Myocyte (in vitro differentiated cells): ENCODE data around the gene TMPRSS9. TPM values are rescaled to one million over a fixed set of nuclear protein-coding genes. Genes with fewer than 3 reads are reported as not detected.

Experiments
- DNase-seq: peaks from one replicate; pipeline ENCODE4 v3.0.0-alpha.2; 2012; ENCODE audit warnings: low read depth
- total RNA-seq: library from RNA; depleted of rRNA; stranded (reverse); fragments of >200 nt; gene quantifications from 2 replicates; pipeline ENCODE4 v1.2.3, GENCODE V29; 2014

The TMPRSS9 gene
- total RNA-seq, 1 donor from 2014 or later = not detected

DNA sequence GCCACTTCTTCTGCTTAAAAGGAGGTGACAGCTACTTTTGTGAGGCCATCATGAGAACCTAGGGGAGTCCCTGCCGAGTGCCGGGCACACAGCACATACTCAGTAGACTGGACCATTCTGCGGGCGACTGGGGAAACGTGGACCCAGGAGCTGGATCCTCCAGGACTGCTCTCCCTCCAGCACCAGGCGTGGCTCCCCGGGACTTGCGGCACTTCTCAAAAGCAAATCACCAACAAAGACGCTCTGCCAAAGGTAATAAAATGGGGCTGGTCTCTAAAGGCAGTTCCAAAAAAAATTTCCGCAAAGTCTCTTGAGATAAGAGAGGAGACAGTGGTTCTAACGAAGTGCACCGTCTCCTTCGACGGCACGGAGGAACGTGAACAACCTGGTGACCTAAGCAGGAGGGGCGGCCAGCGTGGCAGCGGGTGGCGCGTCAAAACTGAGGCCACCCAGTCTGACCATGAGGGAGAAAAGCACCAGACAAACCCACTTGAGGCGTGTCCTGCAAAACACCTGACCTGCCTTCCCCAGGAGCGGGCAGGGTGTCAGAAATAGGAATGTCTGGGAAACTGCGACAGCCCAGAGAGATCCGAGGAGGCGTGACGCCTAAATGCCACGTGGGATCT lies 1.4 kb upstream of the TMPRSS9 start:
- DNase-seq = no peak

DNA sequence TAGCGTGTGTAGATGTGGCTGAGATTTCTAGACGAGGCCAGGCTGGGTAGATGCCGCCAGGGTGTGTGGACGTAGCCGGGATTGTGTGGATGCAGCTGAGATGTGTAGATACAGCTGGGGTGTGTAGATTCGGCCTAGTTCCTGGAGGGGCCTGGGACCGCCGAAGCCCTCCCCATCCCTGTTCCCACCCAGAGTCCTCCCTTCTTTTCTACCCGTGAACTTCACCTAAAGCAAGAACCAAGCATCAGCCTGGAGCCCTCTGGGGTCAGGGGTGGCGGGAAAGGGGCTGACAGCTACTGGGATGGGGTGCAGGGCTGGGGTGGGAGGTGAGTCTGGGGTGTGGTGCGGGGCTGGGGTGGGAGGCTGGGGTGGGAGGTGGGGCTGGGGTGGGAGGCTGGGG lies 768 bp downstream of the TMPRSS9 start:
- DNase-seq = no peak

DNA sequence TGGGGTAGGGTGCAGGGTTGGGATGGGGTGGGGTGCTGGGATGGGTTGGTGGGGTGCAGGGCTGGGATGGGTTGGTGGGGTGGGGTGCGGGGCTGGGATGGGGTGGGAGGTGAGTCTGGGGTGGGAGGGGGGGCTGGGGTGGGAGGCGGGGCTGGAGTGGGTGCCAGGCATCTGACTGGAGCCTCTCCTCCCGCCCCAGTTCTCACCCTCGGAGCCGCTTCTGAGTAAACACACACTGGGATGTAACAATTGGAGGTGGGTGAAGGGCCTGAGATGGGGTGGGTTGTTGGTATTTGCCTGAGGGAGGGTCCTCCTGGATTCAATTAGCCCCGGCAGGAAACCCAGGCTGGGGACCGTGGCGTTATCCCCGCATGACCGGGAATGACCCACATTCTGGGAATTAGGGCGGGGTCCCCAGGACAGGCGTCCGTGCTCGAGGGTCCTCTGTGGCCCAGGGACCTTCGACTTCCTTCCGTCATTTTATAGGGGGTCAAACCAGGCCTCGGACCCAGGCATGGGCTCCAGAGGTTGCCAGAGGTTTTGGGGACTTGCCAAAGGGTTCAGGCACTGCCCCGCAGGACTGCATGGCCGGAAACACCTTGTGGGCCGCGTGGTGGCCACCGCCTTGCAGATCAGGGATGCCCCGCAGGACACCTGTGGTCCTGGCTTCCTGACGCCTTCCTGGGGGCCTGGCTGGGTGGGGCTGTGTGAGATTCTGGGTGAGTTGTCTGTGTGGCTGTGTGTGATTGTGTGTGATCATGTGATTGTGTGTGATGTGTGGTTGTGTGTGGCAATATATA lies 1.4 kb downstream of the TMPRSS9 start:
- DNase-seq = no peak

DNA sequence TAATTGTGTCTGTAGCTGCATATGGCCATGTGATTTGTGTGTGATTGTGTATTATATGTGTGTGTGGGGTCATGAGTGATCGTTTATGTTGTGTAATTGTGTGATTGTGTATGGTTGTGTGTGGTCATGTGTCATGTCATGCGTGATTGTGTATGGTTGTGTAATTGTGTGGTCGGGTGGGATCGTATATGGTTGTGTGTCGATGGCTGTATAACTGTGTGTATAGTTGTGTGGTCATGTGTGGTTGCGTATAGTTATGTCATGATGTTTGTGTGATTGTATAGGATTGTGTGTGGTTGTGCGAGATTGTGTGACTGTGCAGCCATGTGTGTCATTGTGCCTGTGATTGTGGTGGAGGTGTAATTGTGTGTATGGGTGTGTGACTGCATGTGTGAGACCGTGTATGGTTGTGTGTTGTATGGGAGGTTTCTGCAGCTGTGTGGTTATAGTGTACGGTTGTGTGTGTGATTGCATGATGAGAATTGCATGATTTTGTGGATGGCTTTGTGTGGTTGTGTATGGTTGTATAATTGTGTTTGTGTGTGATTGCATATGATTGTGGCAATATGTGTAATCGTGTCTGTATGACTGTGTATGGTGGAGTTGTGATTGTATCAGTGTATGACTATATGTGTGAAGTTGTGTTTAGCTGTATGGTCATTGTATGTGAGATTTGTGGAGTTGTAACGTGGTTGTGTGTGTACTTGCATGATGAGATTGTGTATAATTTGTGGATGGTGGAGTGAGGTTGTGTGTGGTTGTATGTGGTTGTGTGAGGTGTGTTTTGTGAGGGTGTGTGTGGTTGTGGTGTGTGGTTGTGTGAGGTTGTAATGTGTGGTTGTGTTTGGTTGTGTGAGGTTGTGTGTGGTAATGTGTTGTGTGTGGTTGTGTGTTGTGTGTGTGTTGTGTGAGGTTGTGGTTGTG lies 2.2 kb downstream of the TMPRSS9 start:
- no peak for DNase-seq

DNA sequence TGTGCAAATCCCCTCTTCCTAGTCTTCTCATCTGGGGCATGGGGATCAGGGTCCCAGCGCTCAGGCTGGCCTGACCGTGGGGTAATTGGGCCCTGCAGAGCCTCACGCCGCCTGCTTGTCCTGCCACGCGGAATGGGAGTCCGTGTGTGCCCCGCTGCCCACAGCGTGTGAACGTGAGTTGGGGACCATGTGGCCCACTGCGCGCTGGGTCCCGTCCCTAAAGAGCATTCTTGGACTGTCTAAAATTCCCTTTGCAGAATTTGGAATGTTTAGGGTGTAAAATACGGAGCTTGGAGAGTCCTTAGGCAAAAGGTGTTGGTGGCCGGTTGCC lies 2.9 kb downstream of the TMPRSS9 start:
- no peak for DNase-seq

DNA sequence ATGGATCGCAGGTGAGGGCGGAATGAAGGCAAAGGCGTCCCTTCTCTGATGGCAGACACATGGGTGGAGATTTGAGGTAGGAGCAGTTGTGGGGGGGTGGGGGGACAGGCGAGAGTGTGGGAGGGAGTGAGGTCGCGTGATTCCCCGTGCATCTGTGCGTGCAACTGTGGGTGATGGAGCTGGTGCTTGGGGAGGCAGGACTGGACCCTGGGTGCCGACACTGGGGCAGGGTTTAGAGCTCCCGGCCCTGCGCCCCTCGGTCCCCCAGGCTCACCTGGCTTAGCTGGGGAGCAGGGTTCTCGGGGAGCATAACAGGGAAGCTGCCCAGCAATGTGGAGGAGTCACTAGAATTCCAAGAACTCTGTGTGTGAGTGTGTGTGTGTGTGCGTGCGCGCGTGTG lies 3.4 kb downstream of the TMPRSS9 start:
- DNase-seq = no peak

DNA sequence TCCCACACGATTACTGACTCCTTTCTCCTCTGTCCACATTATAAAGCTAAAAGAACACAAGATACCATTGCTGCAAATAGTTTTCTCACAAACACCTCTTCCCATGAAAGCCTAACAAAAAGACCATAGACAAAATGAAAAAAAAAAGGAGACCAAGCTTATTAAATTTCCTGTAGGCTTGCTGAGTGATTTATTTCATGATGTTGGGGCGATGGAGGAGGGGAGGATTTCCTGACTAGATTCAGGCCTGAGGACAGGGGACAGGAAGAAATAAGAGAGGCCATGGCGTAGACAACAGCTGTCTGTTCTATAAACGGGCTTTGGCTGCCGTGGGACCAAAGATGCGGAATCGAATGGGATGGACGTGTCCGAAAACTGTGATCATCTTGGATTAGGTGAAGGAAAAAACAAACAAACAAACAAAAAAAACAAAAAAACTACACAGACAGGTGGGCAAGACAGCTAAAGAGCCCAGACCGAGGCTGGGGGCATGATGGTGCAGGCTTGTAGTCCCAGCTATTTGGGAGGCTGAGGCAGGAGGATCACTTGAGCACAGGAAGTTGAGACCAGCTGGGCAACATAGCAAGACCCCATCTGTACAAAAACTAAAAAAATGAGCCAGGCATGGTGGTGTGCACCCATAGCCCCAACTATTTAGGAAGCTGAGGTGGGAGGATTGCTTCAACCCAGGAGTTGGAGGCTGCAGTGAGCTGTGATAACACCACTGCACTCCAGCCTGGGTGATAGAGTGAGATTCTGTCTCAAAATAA lies 5.3 kb downstream of the TMPRSS9 start:
- no peak for DNase-seq

DNA sequence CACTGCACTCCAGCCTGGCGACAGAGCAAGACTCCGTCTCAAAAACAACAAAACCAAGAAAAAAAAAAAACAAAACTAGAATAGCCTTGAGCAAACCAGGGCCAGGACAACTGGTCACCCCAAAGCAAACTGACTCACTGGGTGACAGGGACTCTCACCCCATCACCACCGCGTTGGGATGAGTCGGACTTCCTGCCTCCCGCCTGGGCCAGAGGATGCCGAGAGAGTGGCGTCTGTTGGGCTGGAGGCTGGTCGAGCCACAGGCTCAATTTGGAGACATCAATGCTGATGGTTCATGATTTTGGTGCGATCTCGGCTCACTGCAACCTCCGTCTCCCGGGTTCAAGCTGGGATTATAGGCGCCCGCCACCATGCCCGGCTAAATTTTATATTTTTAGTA lies 11.6 kb downstream of the TMPRSS9 start:
- DNase-seq = no peak

DNA sequence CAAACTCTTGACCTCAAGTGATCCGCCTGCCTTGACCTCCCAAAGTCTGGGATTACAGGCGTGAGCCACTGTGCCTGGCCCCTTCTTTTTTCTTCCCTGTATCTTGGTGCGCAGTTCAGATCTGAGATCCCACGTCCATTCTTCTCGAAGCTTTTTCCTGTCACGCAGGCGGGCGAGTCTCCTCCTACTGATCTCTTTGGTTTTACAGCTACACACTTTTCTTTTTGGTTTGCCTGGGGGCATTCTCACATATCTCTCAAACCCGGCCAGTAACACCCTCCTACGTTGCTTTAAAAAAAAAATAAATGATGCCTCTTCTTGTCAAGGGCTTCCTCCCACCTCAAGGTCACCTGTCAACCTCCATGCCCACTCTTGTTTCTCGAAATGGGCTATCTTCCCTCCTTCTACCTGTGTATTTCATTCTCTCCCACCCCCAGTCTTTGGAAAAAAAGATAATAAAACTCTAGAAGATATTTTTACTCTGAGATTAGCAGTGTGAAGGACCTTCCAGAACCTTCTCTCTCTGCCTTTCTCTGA lies 12.1 kb downstream of the TMPRSS9 start:
- DNase-seq = no peak

DNA sequence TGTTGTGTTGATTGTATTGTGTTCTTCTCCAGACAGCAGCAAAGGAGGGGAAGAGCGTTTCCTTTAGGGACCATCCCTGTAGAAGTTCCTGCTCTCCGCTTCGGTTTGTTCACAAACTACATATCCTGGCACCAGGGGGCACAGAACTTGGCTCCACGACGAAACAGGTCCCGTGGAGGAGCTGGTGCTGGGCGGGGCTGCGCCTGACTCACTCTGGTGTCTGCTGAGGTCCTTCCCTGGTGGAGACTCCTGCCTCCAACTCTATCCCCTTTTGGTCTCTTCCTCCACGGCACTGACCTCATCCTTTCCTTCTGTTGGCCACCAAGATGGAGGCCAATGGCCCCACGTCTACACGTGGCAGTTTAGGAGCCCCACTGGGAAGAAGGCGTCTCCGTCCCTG lies 14.7 kb downstream of the TMPRSS9 start:
- DNase-seq = no peak

DNA sequence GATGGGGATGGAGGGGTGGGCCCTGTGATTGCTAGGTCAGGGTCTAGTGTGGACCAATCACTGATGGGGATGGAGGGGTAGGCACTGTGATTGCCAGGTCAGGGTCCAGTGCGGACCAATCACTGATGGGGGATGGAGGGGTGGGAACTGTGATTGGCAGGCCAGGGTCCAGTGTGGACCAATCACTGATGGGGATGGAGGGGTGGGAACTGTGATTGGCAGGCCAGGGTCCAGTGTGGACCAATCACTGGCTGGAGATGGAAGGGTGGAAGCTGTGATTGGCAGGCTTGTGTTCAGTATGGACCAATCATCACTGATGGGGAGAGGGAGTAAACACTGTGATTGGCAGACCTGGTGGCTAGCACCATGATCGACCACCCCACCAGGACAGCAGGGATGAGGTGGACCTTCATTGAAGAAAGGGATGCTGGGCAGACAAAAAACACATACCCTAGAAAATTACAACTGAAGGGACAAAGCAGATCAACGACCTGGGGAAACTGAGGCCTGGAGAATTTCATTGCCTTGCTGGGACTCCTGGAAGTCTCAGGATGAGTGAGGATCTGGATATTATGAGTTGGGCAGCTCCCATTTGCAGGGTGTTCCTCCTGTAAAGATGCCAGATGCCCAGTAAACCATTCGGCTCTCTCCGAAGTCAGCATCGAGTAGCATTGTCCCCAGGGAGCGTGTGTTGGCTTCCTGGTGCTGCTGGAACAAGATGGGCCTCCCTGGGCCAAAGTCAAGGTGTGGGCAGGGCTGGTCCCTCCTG lies 15.5 kb downstream of the TMPRSS9 start:
- DNase-seq = no peak

DNA sequence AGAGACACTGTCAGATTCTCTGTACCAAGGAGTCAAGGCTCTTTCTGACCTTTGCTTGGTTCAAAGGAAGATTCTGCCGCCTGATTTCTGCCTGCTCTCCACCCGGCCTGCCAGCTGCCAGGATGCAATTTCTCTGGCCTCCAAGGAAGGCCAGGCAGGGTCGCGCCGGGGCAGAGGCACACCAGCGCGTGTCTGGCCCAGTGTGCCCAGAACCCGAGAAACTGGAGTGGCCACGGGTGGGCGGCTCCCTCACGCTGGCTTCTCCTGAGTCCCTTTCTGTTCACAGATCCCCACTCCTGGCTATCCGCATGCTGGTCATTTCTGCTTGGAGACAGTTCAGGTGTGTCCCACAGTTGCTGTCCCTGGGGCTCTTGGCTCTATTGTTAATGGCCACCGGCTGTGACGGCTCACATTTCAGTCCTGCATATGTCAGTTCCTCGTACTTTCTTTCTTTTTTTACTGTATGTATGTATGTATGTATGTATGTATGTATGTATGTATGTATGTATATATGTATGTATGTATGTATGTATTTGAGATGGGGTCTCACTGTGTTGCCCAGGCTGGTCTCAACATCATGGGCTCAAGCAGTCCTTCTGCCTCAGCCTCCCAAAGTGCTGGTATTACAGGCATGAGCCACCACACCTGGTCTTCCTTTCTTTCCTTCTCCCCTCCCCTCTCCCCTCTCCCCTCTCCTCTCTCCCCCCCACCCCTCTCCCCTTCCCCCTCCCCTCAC lies 16.9 kb downstream of the TMPRSS9 start:
- no peak for DNase-seq

DNA sequence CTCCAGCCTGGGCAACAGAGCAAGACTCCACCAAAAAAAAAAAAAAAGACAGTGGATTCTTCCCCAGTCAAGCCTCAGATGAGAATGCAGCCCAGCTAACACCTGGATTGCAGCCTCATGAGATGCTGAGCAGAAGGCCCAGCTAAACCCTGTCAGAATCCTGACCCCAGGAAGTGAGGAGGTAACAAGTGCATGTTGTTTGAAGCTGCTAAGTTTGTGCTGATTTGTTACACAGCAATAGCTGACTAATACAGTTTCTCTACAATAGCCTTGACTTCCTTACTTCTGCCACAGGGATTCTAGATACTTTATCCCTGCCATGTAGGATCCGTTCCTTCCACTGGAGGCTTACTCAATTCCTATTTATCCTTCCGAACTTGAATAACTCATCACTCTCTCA lies 20.5 kb downstream of the TMPRSS9 start:
- no peak for DNase-seq

DNA sequence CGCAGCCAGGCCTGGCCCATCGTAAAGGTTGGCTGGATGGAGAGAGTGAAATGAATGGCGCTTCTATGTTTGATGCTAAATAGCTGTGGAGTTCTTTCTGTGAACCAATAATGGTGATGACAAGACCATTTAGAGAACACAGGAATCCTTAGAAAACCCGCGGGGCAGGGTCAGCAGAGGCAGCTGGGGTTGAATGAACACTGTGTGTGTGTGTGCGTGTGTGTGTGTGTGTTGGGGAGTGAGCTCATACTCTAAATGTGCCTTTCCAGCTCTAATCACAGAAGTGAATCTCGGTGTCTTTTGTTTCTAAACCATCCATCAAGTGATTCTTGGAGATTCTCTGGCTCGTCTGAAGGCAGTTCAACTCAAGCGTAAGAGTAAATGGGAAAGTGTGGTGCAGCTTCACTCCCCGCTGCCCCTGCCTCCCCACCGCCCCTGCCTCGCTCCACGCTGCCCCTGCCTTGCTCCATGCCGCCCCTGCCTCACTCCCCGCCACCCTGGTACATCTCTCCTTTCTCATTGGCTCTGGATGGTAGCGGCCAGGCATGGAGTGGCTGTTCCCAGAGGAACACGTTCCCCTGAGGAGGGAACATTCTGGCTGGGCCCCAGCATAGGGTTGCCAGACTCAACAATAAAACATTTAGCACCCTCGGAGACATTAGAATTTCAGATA lies 21.2 kb downstream of the TMPRSS9 start:
- DNase-seq = peak; percentile 35

DNA sequence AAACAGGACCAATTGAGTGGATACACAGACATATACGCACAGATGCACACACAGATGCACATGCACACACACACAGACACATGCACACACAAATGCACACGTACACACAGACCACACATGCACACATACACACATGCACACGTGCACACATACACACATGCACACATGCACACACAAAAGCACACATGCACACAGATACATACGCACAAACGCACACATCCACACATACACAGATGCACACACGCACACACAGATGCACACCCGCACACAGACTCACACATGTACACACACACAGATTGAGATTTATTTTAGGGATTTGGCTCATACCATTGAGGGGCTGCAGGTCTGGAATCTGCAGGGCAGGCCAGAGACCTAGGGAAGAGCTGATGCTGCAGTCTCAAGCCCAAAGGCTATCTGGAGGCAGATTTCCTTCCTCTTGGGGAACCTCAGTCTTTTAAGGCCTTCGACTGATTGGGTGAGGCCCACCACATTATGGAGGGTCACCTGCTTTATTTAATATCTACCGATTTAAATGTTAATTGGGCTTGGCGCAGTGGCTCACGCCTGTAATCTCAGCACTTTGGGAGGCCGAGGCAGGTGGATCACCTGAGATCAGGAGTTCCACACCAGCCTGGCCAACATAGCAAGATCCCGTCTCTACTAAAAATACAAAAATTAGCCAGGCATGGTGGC lies 22.6 kb downstream of the TMPRSS9 start:
- no peak for DNase-seq

DNA sequence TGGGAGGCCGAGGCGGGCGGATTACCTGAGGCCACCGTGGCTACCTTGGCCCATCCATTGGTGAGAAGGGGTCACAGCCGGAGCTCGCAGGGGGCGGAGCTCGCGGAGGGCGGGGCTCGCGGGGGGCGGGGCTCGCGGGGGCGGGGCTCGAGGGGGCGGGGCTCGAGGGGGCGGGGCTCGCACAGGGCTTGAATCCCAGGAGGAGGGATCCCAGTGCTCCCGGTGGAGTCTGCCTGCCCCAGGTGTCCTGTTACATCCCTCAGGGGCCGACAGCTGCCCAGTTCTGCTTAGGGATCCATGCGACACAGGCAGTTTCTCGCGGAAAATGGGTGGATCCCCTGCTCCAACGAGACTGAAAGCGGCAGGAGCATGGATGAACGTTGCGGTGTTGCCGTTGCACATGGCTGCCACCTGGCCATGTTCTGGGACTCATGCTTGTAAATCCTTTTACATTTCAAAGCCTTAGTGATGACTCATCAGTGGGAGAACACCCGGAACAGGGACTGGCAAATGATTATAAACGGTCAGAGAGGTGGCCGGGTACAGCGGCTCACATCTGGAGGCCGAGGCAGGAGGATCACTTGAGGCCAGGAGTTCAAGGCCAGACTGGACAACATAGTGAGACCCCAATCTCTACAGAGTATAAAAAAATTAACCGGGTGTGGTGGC lies 25.1 kb downstream of the TMPRSS9 start:
- peak; percentile 76 for DNase-seq

DNA sequence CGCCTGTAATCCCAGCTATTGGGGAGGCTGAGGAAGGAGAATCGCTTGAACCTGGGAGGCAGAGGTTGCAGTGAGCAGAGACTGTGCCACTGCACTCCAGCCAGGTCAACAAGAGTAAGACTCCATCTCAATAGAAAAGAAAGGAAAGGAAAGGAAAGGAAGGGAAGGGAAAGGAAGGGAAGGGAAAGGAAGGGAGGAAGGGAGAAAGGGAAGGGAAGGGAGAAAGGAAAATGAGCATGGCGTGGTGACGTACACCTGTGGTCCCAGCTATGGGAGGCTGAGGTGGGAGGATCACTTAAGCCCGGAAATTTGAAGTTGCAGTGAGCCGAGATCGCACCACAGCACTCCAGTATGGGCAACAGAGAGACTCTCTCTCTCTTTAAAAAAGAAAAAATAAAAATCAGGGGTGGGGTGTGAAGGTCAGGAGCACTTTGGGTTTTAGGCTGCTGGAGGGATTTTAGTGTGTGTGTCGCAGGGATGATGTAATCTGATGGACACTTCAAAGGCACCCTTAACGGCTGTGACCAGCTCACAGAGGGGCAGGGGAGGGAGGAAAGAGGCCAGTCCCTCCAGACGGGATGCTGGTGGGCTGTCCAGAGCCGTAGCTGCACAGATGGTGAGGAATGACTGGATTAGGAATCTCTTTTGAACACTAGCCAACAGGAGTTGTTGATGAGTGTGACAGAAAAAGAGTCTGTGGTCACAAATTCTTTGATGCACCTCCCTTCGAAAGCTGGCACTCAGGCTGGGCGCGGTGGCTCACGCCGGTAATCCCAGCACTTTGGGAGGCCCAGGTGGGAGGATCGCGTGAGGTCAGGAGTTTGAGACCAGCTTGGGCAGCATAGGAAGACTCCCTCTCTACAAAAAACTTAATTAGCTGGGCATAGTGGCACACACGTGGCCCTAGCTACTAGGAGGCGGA lies 27.6 kb downstream of the TMPRSS9 start:
- peak; percentile 20 for DNase-seq
